GM23248 (cell line): ENCODE measurements around the gene CMKLR1. TPM values are rescaled to one million over a fixed set of nuclear protein-coding genes. Genes with fewer than 3 reads are reported as not detected.

Experiments
- DNase-seq: peaks from one replicate; pipeline ENCODE4 v3.0.0-alpha.2; 2015
- H2AFZ ChIP-seq: fragments of 200-600 bp; sonication (generic); 2 replicates; pipeline ENCODE4 v1.6.1; 2016; ENCODE audit warnings: antibody characterized with exemption
- H3F3A ChIP-seq: fragments of 200-600 bp; sonication (generic); 2 replicates; pipeline ENCODE4 v1.6.1; 2016; ENCODE audit warnings: mild to moderate bottlenecking, antibody characterized with exemption, mixed run types; ENCODE audit not compliant: insufficient read depth
- H3K27ac ChIP-seq: fragments of 200-600 bp; sonication (generic); 2 replicates; pipeline ENCODE4 v1.5.1; 2016; ENCODE audit warnings: mild to moderate bottlenecking
- H3K27me3 ChIP-seq: fragments of 200-600 bp; sonication (generic); replicated peaks from 2 replicates; pipeline ENCODE4 v1.6.1; 2016; ENCODE audit warnings: mild to moderate bottlenecking; ENCODE audit not compliant: insufficient read depth
- H3K36me3 ChIP-seq: fragments of 200-600 bp; sonication (generic); 2 replicates; pipeline ENCODE4 v1.6.1; 2016; ENCODE audit warnings: low read depth, mild to moderate bottlenecking
- H3K4me1 ChIP-seq: fragments of 200-600 bp; sonication (generic); 2 replicates; pipeline ENCODE4 v1.6.1; 2016; ENCODE audit warnings: mild to moderate bottlenecking; ENCODE audit not compliant: insufficient read depth
- H3K4me2 ChIP-seq: fragments of 200-600 bp; sonication (generic); one replicate; pipeline ENCODE4 v1.6.1; 2016; ENCODE audit warnings: mild to moderate bottlenecking; ENCODE audit not compliant: unreplicated experiment
- H3K4me3 ChIP-seq: fragments of 200-600 bp; sonication (generic); 2 replicates; pipeline ENCODE4 v1.5.1; 2016; ENCODE audit warnings: mild to moderate bottlenecking
- H3K79me2 ChIP-seq: fragments of 200-600 bp; sonication (generic); 2 replicates; pipeline ENCODE4 v1.6.1; 2016; ENCODE audit warnings: mild to moderate bottlenecking; ENCODE audit not compliant: insufficient read depth
- H3K9ac ChIP-seq: fragments of 200-600 bp; sonication (generic); 2 replicates; pipeline ENCODE4 v1.6.1; 2016; ENCODE audit warnings: mild to moderate bottlenecking
- H3K9me2 ChIP-seq: fragments of 200-600 bp; sonication (generic); 2 replicates; pipeline ENCODE4 v1.6.1; 2016; ENCODE audit warnings: mixed run types, mild to moderate bottlenecking, moderate library complexity; ENCODE audit not compliant: insufficient read depth
- H3K9me3 ChIP-seq: fragments of 200-600 bp; sonication (generic); one replicate; pipeline ENCODE4 v1.6.1; 2017; ENCODE audit warnings: low read depth
- H4K20me1 ChIP-seq: fragments of 200-600 bp; sonication (generic); 2 replicates; pipeline ENCODE4 v1.6.0; 2016; ENCODE audit not compliant: insufficient read depth
- EZH2 ChIP-seq: fragments of 200-600 bp; sonication (generic); IDR thresholded peaks from 2 replicates; pipeline ENCODE4 v1.6.1; 2018; ENCODE audit warnings: antibody characterized with exemption, mild to moderate bottlenecking; ENCODE audit not compliant: insufficient read depth, poor library complexity, severe bottlenecking
- EZH2phosphoT487 ChIP-seq: fragments of 200-600 bp; sonication (generic); IDR thresholded peaks from 2 replicates; pipeline ENCODE4 v1.6.1; 2018; ENCODE audit warnings: antibody characterized with exemption, moderate library complexity, mild to moderate bottlenecking, low read depth; ENCODE audit not compliant: insufficient read depth
- WGBS, 2 experiments: methylation state at CpG; one replicate each; pipeline ENCODE4 v1.1.6; 2015 to 2017; ENCODE audit warnings: low lambda C conversion rate in 2 of 2, low coverage in 1 of 2; ENCODE audit errors: missing lambda C conversion rate in 2 of 2; 5-methylcytosine and 5-hydroxymethylcytosine counted together
- in situ Hi-C: fragments of 300-500 bp; cut with MboI; formaldehyde crosslinking; loops from 2 replicates; pipeline ENCODE4 v1.15.0; 2020
- polyA plus RNA-seq: library from polyadenylated mRNA; unstranded; fragments of >200 nt; fragmentation: Nextera tagmentation; extraction: Ambion mirVana; gene quantifications from 2 replicates; pipeline ENCODE4 v1.2.1, GENCODE V29; 2016
- total RNA-seq: library from RNA; depleted of rRNA; stranded (reverse); fragments of >200 nt; shearing (Covaris generic); gene quantifications from 2 replicates; pipeline ENCODE4 v1.2.3, GENCODE V29; 2014

The CMKLR1 gene
- total and polyA plus RNA-seq, 2 experiments from 2014 or later: 1.9 to 2.9 TPM

DNA sequence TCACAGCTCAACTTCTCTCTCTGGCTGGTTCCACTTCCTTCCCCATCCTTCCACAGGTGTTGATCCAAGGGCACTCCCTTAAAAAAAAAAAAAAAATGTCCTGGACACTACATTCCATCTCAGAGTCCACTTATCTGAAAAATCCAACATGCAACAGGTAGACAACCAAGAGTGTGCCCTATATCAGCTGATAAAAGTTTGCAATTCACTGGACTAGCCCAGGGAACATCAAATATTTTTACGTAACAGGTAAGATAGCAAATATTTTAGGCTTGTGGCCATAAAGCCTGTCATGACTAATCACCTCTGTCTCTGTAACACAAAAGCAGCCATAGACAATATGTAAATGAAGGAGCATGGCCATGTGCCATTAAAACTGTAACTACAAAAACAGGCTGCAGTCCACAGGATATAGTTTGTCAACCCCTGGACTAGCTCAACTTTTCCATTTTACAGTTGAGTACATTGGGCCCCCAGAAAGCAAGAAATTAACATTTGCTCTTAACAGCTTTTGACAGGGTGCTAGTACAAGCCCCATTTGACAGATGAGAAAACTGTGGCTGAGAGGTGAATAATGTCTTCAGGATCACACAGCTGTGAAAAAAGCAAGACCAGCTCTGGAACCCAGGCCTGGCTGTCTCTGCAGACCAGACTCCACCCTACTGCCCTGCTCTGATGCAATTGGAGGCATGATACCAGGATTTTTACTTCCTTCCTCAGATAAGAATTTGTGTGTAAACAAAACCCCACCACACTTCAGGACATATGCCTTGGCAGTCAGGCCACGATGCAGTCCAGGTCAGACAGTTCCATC lies 68.9 kb downstream of the CMKLR1 start:
- TF ChIP-seq EZH2phosphoT487 (no peak), EZH2 (no peak)
- Histone ChIP-seq H4K20me1 (no peaks in the 10 kb centered on the region), H3K27me3 (no peaks in the 10 kb centered on the region), H3K4me3 (no peak overlapping the region), H3K4me1 (no peaks in the 10 kb centered on the region), H3K9me3 (no peaks in the 10 kb centered on the region), H3K36me3 (no peaks in the 10 kb centered on the region), H3K9me2 (no peaks in the 10 kb centered on the region), H3K27ac (no peak overlapping the region), H3K9ac (no peak overlapping the region), H3K4me2 (no peak overlapping the region), H2AFZ (no peak overlapping the region), H3F3A (no peaks in the 10 kb centered on the region), H3K79me2 (no peaks in the 10 kb centered on the region)
- in situ Hi-C loops: no loop called here
- no peak for DNase-seq
- WGBS, 2 experiments: 9 to 13% methylated on average over 2 of the region's 2 CpGs

DNA sequence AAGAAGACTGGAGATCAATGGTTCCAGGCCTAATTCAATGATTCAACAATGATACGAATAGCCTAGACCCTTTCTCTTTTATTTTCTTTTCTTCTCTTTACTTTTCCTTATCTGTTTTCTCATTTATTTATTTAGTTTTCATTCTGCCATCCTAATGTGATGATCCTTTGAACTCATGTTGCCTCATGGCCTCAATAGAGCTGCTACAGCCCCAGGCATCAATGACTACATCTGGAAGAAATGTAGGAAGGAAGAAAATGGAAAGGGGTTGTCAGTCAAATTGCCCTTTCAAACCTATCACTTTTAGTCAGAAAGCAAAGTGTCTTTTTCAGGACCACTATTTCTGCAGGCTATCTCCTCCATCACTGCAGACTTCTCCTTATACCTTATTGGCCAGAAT lies 69.9 kb downstream of the CMKLR1 start:
- Histone ChIP-seq H3K4me2 (no peak overlapping the region), H3K9me2 (no peaks in the 10 kb centered on the region), H3K4me3 (no peak overlapping the region), H3K9me3 (no peaks in the 10 kb centered on the region), H2AFZ (no peak overlapping the region), H3F3A (no peaks in the 10 kb centered on the region), H3K36me3 (no peaks in the 10 kb centered on the region), H4K20me1 (no peaks in the 10 kb centered on the region), H3K9ac (no peak overlapping the region), H3K27ac (no peak overlapping the region), H3K79me2 (no peaks in the 10 kb centered on the region), H3K4me1 (no peaks in the 10 kb centered on the region), H3K27me3 (no peaks in the 10 kb centered on the region)
- WGBS, 2 experiments: 7 to 8% methylated on average over 1 of the region's 1 CpG
- in situ Hi-C loops: no loop called here
- no peak for DNase-seq
- TF ChIP-seq EZH2phosphoT487 (no peak), EZH2 (no peak)

GRCh38 chr12:108268397-108268796 lies 70.7 kb downstream of the CMKLR1 start:
- Histone ChIP-seq H3K36me3 (no peaks in the 10 kb centered on the region), H3K4me2 (no peak overlapping the region), H3K27me3 (no peaks in the 10 kb centered on the region), H4K20me1 (no peaks in the 10 kb centered on the region), H3F3A (no peaks in the 10 kb centered on the region), H3K4me1 (no peaks in the 10 kb centered on the region), H3K9me2 (no peaks in the 10 kb centered on the region), H2AFZ (no peak overlapping the region), H3K4me3 (no peak overlapping the region), H3K79me2 (no peaks in the 10 kb centered on the region), H3K9ac (no peak overlapping the region), H3K27ac (no peak overlapping the region), H3K9me3 (no peaks in the 10 kb centered on the region)
- no peak for TF ChIP-seq EZH2
- no peak for TF ChIP-seq EZH2phosphoT487
- no peak for DNase-seq
- 0% methylated on average over 1 of the region's 1 CpG for WGBS, 2 experiments
- in situ Hi-C loops: no loop called here

GRCh38 chr12:108267450-108267849 lies 71.7 kb downstream of the CMKLR1 start:
- DNase-seq: no peak
- TF ChIP-seq EZH2phosphoT487: no peak
- no peak for TF ChIP-seq EZH2
- no peaks in the 10 kb centered on the region for H3K79me2 ChIP-seq
- H3F3A ChIP-seq: no peaks in the 10 kb centered on the region
- H3K36me3 ChIP-seq: no peaks in the 10 kb centered on the region
- no peak overlapping the region for H3K4me3 ChIP-seq
- H3K4me1 ChIP-seq: no peaks in the 10 kb centered on the region
- H2AFZ ChIP-seq: no peak overlapping the region
- H3K27ac ChIP-seq: no peak overlapping the region
- H3K9me3 ChIP-seq: no peaks in the 10 kb centered on the region
- no peak overlapping the region for H3K9ac ChIP-seq
- 24 to 25% methylated on average over 4 of the region's 4 CpGs for WGBS, 2 experiments
- no peaks in the 10 kb centered on the region for H4K20me1 ChIP-seq
- no peaks in the 10 kb centered on the region for H3K27me3 ChIP-seq
- H3K9me2 ChIP-seq: no peaks in the 10 kb centered on the region
- no peak overlapping the region for H3K4me2 ChIP-seq
- in situ Hi-C loops: no loop called here

DNA sequence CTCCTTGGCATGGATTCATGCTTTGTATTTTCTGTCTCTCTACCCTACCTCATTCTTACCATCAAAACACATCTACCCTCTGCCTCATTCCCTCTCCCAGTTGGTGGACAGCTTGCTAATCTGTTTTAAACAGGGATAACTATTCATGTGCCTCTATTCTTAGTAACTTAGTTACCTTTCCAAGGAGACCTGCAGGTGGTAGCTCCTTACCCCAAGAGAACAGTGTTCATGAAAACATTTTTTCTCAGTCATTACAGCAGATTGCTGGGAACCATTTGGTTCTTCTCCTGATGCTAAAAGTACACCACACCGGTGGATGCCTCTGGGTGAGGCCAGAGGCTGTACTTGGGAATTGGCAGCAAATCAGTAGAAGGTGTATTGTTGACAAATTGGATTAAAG lies 73.0 kb downstream of the CMKLR1 start:
- Histone ChIP-seq H3K9me3 (no peaks in the 10 kb centered on the region), H3K4me2 (no peak overlapping the region), H3K9ac (no peak overlapping the region), H4K20me1 (no peaks in the 10 kb centered on the region), H3K36me3 (no peaks in the 10 kb centered on the region), H3K79me2 (no peaks in the 10 kb centered on the region), H3K27ac (no peak overlapping the region), H3K4me3 (no peak overlapping the region), H3K9me2 (no peaks in the 10 kb centered on the region), H3K27me3 (no peaks in the 10 kb centered on the region), H2AFZ (no peak overlapping the region), H3F3A (no peaks in the 10 kb centered on the region), H3K4me1 (no peaks in the 10 kb centered on the region)
- TF ChIP-seq EZH2phosphoT487 (no peak), EZH2 (no peak)
- DNase-seq: no peak
- 0 to 5% methylated on average over 1 of the region's 1 CpG for WGBS, 2 experiments
- in situ Hi-C loops: no loop called here
